HL-60 (cell line): Measurements from ENCODE around the gene ANGPT4.

Source experiments
- GABPA ChIP-seq: IDR thresholded peaks from 2 replicates; pipeline ENCODE4 v1.6.1; 2012; ENCODE audit warnings: low read depth
- POLR2AphosphoS5 ChIP-seq: IDR thresholded peaks from 2 replicates; pipeline ENCODE4 v1.6.1; 2012; ENCODE audit warnings: low read depth
- SPI1 ChIP-seq: IDR thresholded peaks from 2 replicates; pipeline ENCODE4 v1.6.1; 2012; ENCODE audit warnings: low read depth, mild to moderate bottlenecking, borderline replicate concordance
- TF ChIP-seq, protein P1 (sequence below): IDR thresholded peaks from one replicate; pipeline ENCODE4 v1.5.1; 2011; ENCODE audit warnings: low read length, control low read depth, inconsistent platforms; ENCODE audit not compliant: insufficient read depth
- TF ChIP-seq, protein P2 (sequence below): IDR thresholded peaks from 2 replicates; pipeline ENCODE4 v1.6.1; 2012; ENCODE audit warnings: low read depth; ENCODE audit not compliant: insufficient replicate concordance

DNA sequence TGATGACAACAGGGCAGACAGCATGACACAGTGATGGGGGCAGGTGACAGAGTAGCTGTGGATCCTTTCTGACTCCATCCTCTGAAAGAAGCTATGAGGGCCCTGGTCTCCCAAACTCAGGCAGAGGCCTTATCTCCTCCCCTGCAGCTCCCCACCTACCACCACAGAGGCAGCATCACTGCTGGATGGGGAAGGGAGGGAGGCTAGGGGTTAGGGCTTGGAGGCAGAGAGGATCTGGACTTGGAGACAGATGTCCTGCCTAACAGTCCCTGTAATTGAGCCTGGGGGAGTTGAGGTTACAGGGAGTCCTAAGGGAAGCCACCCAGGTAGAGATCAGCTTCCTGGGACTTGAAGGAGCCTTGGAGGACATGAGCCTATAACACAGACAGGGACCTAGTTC, 44.7 kb downstream of the ANGPT4 start:
- TF ChIP-seq, protein P1, sequence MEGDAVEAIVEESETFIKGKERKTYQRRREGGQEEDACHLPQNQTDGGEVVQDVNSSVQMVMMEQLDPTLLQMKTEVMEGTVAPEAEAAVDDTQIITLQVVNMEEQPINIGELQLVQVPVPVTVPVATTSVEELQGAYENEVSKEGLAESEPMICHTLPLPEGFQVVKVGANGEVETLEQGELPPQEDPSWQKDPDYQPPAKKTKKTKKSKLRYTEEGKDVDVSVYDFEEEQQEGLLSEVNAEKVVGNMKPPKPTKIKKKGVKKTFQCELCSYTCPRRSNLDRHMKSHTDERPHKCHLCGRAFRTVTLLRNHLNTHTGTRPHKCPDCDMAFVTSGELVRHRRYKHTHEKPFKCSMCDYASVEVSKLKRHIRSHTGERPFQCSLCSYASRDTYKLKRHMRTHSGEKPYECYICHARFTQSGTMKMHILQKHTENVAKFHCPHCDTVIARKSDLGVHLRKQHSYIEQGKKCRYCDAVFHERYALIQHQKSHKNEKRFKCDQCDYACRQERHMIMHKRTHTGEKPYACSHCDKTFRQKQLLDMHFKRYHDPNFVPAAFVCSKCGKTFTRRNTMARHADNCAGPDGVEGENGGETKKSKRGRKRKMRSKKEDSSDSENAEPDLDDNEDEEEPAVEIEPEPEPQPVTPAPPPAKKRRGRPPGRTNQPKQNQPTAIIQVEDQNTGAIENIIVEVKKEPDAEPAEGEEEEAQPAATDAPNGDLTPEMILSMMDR = no peak
- TF ChIP-seq SPI1 (no peak), GABPA (no peak), POLR2AphosphoS5 (no peak)
- TF ChIP-seq, protein P2, sequence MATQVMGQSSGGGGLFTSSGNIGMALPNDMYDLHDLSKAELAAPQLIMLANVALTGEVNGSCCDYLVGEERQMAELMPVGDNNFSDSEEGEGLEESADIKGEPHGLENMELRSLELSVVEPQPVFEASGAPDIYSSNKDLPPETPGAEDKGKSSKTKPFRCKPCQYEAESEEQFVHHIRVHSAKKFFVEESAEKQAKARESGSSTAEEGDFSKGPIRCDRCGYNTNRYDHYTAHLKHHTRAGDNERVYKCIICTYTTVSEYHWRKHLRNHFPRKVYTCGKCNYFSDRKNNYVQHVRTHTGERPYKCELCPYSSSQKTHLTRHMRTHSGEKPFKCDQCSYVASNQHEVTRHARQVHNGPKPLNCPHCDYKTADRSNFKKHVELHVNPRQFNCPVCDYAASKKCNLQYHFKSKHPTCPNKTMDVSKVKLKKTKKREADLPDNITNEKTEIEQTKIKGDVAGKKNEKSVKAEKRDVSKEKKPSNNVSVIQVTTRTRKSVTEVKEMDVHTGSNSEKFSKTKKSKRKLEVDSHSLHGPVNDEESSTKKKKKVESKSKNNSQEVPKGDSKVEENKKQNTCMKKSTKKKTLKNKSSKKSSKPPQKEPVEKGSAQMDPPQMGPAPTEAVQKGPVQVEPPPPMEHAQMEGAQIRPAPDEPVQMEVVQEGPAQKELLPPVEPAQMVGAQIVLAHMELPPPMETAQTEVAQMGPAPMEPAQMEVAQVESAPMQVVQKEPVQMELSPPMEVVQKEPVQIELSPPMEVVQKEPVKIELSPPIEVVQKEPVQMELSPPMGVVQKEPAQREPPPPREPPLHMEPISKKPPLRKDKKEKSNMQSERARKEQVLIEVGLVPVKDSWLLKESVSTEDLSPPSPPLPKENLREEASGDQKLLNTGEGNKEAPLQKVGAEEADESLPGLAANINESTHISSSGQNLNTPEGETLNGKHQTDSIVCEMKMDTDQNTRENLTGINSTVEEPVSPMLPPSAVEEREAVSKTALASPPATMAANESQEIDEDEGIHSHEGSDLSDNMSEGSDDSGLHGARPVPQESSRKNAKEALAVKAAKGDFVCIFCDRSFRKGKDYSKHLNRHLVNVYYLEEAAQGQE = no peak
